HT-29 (cell line): ENCODE measurements around the gene CHIC2. TPM values are rescaled to one million over a fixed set of nuclear protein-coding genes. Genes with fewer than 3 reads are reported as not detected.

Experiments
- DNase-seq: peaks from one replicate; pipeline ENCODE4 v3.0.0-alpha.2; 2015; ENCODE audit warnings: low spot score
- total RNA-seq: library from RNA; depleted of rRNA; stranded (reverse); fragments of >200 nt; shearing (Covaris generic); gene quantifications from 2 replicates; pipeline ENCODE4 v1.2.3, GENCODE V29; 2014

The CHIC2 gene
- total RNA-seq, 1 experiment from 2014 or later = 15.2 TPM

DNA sequence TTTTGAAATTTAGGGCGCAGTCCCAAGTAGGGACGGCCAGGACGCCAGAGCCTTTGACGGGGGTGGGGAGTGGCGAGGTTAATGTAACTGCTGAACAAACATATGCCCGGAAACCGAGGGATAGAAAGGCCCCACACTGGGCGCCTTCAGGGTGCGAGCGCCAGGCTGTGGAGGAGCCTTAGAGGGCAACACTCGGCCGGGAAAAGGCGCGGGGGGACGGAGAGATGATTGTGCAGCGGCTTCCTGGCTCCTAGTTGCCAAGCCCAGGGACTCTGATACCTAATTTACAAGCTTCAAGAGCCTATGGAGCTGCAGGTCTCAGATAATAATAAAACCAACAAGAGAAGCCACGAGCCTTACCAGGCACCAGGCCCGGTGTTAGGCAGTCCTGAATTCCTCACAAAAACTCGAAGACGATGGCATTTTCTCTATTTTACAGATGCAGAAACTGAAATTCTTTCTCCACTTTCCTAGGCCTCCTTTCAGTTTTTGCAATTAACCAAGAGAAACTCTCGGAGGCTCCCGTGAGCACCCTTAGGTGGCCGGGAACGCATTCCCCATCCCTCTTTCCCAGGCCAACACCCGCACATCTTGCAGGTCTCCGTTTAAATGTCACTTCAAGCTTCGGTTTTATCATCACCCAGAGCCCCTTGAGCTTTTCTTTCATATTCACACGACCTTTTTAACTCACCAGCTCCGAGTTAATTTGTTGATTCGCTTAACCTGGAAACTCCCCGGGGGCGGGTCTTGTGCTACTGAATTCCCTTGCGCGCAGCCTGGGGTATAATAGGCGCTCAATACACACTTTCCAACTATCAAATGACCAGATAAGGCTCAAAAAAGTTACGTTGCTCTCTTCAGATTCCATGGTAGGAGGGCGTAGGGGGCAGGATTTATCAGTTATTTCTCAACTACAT lies 29.2 kb upstream of the CHIC2 start:
- DNase-seq = no peak

DNA sequence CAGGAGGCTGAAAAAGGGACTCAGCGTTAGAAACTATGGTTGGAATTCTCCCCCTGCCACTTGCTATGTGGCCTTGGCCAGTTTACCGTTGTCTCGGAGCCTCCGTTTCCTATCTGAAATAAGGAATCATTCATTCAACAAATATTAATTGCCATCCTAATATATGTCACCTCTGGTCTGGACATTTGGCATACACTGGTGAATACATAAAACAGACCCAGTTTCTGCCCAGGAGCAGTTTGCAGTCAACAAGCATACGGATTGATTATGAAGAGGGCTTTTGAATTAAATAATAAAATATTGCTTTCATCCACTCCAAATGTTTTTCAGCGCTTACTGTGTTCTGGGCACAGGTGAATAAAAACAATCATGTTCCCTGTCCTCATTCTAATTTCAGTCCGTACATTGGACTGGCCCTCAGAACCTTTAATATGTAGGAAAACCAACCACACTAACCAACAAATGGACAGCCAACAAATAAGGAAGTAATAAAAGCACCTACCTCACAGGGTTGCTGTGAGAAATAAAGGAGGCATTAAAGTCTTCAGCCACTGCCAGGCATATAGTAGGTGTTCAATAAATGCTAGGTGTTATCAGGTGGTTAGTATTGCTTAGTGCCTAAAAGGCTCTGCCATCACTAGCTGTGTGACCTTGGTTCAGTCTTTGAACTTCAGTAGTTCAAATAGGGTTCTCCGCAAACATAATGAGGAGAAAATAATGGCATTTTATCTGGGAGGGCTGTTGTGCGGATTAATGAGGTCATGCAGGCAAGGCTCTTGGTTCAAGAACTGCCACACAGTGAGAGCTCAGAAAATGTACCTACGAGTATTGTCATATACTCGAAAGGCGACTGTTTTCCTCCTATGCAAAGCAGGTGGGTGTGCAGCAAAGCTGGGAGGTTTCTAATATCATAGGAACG lies 28.3 kb upstream of the CHIC2 start:
- no peak for DNase-seq

DNA sequence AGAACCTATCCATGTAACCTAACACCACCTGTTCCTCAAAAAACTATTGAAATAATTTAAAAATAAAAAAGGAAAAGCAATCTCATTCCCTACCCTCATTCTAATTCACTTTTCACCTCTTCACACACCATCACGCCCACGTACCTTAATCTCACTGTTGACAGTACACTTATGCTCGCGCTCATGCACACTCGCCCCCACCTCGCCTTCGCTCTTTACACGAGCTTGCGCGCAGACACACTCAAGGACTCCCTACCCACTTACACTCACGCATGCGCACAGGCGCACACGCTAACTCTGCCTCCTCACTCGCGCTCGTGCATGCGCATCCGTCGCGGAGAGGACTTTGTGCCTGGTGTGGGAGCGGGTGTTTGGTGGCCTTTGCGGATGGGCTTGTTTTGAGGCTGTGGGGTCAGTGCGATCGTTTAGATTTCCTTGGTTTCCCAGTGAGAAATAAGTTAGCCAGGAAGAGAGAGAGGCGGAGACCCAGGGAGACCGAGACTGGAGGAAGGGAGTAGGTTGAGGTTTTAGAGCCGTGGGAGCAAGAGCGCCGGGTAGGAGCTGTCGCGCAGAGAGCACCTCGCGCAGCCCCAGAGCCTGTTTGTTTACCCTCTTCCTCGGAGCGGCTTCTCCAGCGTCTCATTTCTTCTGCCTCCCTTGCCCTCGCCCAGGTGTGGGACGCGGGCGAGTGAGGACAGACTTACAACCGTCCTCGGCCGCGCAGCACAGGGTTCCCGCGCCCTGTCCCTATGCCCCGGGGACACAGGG lies 27.4 kb upstream of the CHIC2 start:
- DNase-seq = peak; percentile 65

- peak; percentile 29 for DNase-seq
Observed at GRCh38 chr4:54090804-54091623, 26.6 kb upstream of the CHIC2 start.

DNA sequence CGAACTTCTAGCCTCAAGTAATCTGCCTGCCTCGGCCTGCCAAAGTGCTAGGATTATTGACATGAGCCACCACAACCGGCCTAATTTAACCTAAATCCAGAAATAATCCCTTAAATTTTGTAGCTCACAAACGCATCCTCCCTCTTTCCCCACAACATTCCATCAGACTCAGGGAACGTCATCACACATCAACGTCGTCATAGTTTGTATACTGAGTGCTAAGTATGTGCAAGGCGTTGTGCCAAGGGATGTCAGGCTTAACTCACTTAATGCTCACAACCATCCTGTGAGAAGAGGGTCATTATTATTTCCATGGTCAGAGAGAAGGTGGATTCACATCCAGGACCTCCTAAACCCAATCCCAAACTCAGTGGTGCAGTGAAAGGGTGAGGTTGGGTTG lies 26.0 kb upstream of the CHIC2 start:
- DNase-seq = no peak

DNA sequence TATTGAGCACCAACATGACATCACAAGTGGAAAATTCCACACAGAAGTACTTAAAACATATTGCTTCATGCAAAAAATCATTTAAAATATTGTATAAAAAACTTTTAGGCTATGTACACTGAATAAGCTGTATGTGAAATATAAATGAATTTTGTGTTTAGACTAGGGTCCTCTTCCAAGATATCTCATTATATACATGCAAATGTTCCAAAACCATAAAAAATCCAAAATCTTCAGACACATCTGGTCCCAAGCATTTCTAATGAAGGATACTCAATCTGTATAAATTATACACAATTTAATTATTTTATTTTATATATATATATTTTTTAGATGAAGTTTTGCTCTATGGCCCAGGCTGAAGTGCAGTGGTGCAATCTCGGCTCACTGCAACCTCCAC lies 25.5 kb upstream of the CHIC2 start:
- no peak for DNase-seq

- no peak for DNase-seq
Observed at GRCh38 chr4:54085284-54085683, 20.9 kb upstream of the CHIC2 start.

GRCh38 chr4:54082168-54082567 lies 17.8 kb upstream of the CHIC2 start:
- peak; percentile 83 for DNase-seq

GRCh38 chr4:54077812-54078211 lies 13.4 kb upstream of the CHIC2 start:
- DNase-seq = no peak

- DNase-seq = no peak
Observed at GRCh38 chr4:54076673-54077072, 12.3 kb upstream of the CHIC2 start.

DNA sequence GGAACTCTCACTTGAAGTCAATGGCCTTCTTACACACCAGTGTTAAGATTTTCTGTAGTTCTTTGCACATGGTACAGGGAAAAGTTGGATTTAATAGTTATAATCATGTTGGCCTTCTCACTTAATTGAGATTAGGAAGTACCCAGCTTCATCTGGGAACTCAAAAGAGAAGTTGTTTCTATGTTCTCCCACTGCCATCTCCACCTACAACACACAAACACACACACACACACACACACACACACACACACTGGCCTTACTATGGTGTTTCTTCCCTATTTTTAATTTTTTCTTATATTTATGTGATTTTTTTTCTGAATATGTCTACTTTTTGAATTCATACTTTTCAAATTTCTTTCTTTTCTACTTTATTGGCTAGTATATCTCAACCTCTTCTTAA lies 10.0 kb upstream of the CHIC2 start:
- DNase-seq = no peak

DNA sequence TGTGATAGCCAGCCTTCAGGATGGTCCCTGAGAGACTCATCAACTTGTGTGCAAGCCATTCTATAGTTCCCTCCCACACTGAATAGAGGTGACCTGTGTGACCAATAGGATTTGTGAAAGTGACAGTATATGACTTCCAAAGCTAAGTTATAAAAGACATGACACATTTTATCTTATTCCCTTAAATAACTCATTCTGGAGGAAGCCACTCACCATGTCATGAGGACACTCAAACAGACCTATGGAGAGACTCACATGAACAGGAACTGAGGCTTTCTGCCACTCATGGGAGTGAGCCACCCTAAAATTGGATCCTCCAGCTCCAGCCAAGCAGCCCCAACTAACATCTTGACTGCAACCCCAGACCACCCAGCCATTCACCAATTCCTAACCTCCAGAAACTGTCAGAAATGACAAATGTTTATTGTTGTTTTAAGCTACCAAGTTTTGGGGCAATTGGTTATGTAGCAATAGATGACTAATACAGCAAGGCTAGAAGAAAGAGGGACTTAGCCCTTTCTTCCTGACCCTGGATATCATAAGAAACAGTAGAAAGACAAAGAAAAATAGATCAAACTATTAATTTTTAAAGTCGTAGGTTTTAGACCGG lies 9.0 kb upstream of the CHIC2 start:
- DNase-seq = no peak

- DNase-seq = peak; percentile 56
Observed at GRCh38 chr4:54067166-54067565, 2.8 kb upstream of the CHIC2 start.

GRCh38 chr4:54066718-54067129 lies 2.3 kb upstream of the CHIC2 start:
- DNase-seq = no peak

- no peak for DNase-seq
Observed at GRCh38 chr4:54066088-54066415, 1.6 kb upstream of the CHIC2 start.

DNA sequence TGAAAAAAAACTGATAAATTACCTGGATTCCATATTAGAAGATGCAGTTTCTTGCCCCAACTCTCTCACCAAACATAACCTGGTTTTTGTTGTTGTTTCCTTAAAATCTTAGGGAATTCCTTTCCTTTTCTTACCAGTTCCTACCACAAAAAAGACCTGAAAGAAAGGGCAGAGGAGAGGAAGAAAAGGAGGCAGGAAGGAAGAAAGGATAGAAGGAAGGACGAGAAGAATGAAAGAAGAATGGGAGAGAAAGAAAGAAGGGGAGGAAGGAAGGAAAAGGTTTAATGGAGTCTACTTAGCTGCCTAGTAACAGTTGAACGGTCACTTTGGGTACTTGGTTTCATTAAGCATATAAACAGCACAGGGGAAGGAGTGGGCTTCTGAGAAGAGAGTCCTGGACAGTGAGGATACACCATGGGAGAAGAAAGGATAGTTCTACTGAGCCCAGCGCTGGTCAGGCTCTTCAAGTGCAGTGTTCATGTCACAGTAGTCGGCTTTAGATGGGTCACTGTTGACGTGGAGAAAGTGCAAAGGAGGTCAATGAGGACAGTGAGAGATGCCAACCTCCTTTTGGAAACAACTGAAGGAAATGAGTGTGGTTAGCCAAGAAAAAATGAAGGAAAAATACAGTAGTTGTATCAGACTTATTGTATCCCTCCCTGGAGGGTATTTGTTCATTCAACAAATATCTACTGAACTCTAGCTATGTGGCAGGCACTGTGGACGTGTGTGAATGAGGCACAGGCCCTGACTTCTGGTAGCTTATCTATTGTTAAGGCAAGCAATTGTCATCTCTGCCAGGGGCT lies 1.1 kb upstream of the CHIC2 start:
- DNase-seq = no peak

DNA sequence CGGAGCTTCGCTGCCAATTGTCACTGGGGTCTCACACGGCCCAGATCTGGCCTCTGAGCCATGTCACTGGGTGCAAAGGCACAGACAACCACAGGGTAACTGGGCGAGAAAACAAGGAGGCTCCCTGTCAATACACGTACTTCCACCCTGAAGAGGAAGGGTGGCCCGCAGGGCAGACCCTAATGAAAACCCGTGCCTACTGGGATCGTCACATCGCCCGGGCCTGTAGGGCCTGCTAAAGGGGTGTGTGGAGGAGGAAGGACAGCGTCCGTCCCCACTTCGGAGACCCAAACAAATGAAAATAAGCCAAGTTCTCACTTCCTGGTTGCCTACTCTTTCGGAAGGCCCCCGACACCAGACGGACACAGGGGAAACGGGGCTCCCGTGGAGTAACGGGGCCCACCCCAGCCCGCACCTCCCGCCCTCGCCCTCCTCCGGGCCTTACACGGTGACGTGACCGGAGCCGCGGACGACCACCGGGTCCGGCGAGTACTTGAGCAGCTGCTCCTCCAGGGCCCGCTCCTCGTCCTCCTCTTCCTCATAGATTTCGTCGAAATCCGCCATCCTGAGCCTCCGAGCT lies 578 bp downstream of the CHIC2 start:
- peak; percentile 48 for DNase-seq

DNA sequence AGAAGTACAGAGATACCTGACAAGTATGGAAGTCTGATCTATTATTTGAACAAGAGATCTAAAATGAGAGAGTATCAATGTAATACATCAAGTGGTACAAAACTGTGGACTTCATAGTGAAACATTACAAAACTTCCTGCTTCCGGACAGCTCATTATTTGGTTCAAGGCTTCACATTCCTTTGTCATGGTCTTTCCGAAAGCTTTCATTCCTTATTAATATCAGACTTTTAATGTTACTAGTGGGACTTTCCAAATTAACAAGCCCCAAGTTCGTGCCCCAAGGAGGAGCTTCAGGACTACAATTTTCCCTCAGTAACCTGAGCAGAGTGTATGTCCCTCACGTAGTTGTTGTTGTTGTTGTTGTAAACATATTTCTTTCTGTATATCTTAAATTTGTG lies 1.2 kb downstream of the CHIC2 start:
- DNase-seq = peak; percentile 31

GRCh38 chr4:54062392-54062791 lies 2.0 kb downstream of the CHIC2 start:
- no peak for DNase-seq
